ENCODE data around the gene HIPK1.

The HIPK1 gene

GRCh38 chr1:113904674-113905434 lies 24.3 kb upstream of the HIPK1 start, which contains the start of the genes AP4B1 and DCLRE1B:
TSS of gene AP4B1 (minus strand) at chr1:113904799. CDS start at chr1:113904717, 82 bp downstream.
TSS of gene DCLRE1B (plus strand) at chr1:113905326. CDS start at chr1:113905587, 261 bp downstream.
- intact Hi-C loops (cut with DNase I; ENCODE audit: low total_unique reads), result loop anchor here (1.0 to 10.0 kb wide), 3 partner anchors 24 to 150 kb away; partner anchors contain the start of genes HIPK1, PHTF1 and RSBN1
- H3K27me3 ChIP-seq, result no peaks in the 10 kb centered on the region
- TF ChIP-seq, protein P1, sequence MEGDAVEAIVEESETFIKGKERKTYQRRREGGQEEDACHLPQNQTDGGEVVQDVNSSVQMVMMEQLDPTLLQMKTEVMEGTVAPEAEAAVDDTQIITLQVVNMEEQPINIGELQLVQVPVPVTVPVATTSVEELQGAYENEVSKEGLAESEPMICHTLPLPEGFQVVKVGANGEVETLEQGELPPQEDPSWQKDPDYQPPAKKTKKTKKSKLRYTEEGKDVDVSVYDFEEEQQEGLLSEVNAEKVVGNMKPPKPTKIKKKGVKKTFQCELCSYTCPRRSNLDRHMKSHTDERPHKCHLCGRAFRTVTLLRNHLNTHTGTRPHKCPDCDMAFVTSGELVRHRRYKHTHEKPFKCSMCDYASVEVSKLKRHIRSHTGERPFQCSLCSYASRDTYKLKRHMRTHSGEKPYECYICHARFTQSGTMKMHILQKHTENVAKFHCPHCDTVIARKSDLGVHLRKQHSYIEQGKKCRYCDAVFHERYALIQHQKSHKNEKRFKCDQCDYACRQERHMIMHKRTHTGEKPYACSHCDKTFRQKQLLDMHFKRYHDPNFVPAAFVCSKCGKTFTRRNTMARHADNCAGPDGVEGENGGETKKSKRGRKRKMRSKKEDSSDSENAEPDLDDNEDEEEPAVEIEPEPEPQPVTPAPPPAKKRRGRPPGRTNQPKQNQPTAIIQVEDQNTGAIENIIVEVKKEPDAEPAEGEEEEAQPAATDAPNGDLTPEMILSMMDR (IDR thresholded peaks at IDR 0.05), result peak; percentile 62 to 80

GRCh38 chr1:113905435-113905861 lies 23.7 kb upstream of the HIPK1 start:
- intact Hi-C loops (cut with DNase I; ENCODE audit: low total_unique reads), result loop anchor here (1.0 to 10.0 kb wide), 3 partner anchors 24 to 151 kb away; partner anchors contain the start of genes HIPK1, PHTF1 and RSBN1
- DNase-seq, result peak in 1 of 2 donors; percentile 50

More at GRCh38 chr1:113904674-113905434, 24.3 kb upstream of the HIPK1 start, which contains the start of the genes AP4B1 and DCLRE1B:
- peaks cover 5 to 34% (median 7%) of the 10 kb centered on the region in 3 donors for H3K36me3 ChIP-seq
- H3K27ac ChIP-seq, result peak within 1 kb of the TSS; percentile 80 to 83
- no peaks in the 10 kb centered on the region for H3K9me3 ChIP-seq
- DNase-seq, result peak; percentile 99 to 100
- peak within 1 kb of the TSS; percentile 61 to 87 for H3K4me3 ChIP-seq
- H3K4me1 ChIP-seq, result peaks cover 0 to 28% (median 10%) of the 10 kb centered on the region in 4 donors

GRCh38 chr1:113912594-113913311 lies 16.4 kb upstream of the HIPK1 start:
- Histone ChIP-seq H3K4me1 (peaks cover 0 to 19% (median 11%) of the 10 kb centered on the region in 4 donors), H3K4me3 (no peak overlapping the region), H3K9me3 (no peaks in the 10 kb centered on the region), H3K36me3 (peaks cover 5 to 37% (median 24%) of the 10 kb centered on the region in 3 donors), H3K27ac (peak overlapping the region; percentile 73 to 85), H3K27me3 (no peaks in the 10 kb centered on the region)
- DNase-seq, result no peak
- TF ChIP-seq, protein P1 (IDR thresholded peaks at IDR 0.05), result no peak
- intact Hi-C loops (cut with DNase I; ENCODE audit: low total_unique reads), result no loop called here

More at GRCh38 chr1:113905435-113905861, 23.7 kb upstream of the HIPK1 start:
- Histone ChIP-seq H3K4me1 (peaks cover 0 to 28% (median 10%) of the 10 kb centered on the region in 4 donors), H3K27me3 (no peaks in the 10 kb centered on the region), H3K4me3 (peak overlapping the region; percentile 61 to 87), H3K9me3 (no peaks in the 10 kb centered on the region), H3K36me3 (peaks cover 5 to 34% (median 8%) of the 10 kb centered on the region in 3 donors), H3K27ac (peak overlapping the region; percentile 80 to 83)
- TF ChIP-seq, protein P1 (IDR thresholded peaks at IDR 0.05), result no peak

DNA sequence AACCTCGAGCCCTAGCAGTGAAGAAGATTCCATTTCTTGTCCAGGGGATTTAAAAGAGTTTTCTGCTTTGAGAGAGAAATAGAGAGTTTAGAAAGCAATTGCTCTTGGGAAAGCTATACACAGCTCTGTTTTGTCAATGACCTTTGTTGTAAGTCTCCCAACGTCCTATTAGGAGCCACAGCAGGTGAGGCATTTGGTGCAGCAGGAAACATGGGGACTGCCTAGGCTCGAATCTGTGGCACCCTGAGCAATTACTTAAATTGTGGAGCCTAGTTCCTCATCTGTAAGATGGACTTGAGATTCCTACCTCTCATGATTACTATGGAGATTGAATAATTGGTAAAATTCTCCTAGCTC lies 15.8 kb upstream of the HIPK1 start:
- Histone ChIP-seq H3K27me3 (no peaks in the 10 kb centered on the region), H3K9me3 (no peaks in the 10 kb centered on the region), H3K4me3 (no peak overlapping the region), H3K36me3 (peaks cover 1 to 31% (median 23%) of the 10 kb centered on the region in 3 donors), H3K4me1 (peaks cover 0 to 19% (median 11%) of the 10 kb centered on the region in 4 donors), H3K27ac (peak overlapping the region; percentile 73 to 85)
- TF ChIP-seq, protein P1 (IDR thresholded peaks at IDR 0.05), result no peak
- no peak for DNase-seq
- intact Hi-C loops (cut with DNase I; ENCODE audit: low total_unique reads), result no loop called here

- Histone ChIP-seq H3K27ac (peak overlapping the region in 1 of 2 donors; percentile 85), H3K36me3 (peaks cover 0 to 24% (median 17%) of the 10 kb centered on the region in 3 donors), H3K4me3 (no peak overlapping the region), H3K9me3 (no peaks in the 10 kb centered on the region), H3K4me1 (peaks cover 0 to 19% (median 11%) of the 10 kb centered on the region in 4 donors), H3K27me3 (no peaks in the 10 kb centered on the region)
- no peak for DNase-seq
- TF ChIP-seq, protein P1 (IDR thresholded peaks at IDR 0.05), result no peak
- intact Hi-C loops (cut with DNase I; ENCODE audit: low total_unique reads), result no loop called here
Measured at GRCh38 chr1:113913887-113914664, 15.0 kb upstream of the HIPK1 start.
